Measurements from ENCODE around the gene CALML4. TPM values are rescaled to one million over a fixed set of nuclear protein-coding genes. Genes with fewer than 3 reads are reported as not detected.

CALML4 gene
- 0.77 and 1.6 TPM in 2 replicates for polyA plus RNA-seq (2011; rRNA removed)
- 0.51 and 0.74 TPM in 2 replicates for polyA minus RNA-seq (2011; rRNA and poly(A)+ RNA removed)

- POLR2A ChIA-PET = no interaction called here
Measured at GRCh38 chr15:68204776-68205557, at the start of gene CALML4. Gene CALML4 (minus strand): TSS chr15:68205332. CDS start chr15:68205247, 85 bp downstream.

GRCh38 chr15:68252925-68253534, 47.9 kb upstream of the CALML4 start:
- no peaks in the 10 kb centered on the region for H3K9me3 ChIP-seq (ENCODE audit: control insufficient read depth, insufficient read depth, low read length)
- peaks cover 2% of the 10 kb centered on the region for H3K27me3 ChIP-seq (ENCODE audit: control insufficient read depth, insufficient read depth, low read length)
- no peak overlapping the region for H3K27ac ChIP-seq (ENCODE audit: low read depth, low read length)
- peak; percentile 89 for TF ChIP-seq CTCF (IDR thresholded peaks at IDR 0.05; ENCODE audit: low read depth, low read length)
- CTCF ChIA-PET = interaction anchor here (0.5 to 3.1 kb wide), 39 partner anchors 9 to 672 kb away, joined by 3 to 48 read pairs (median 4); partner anchors contain the start of gene FEM1B
- no peak overlapping the region for H3K4me3 ChIP-seq (ENCODE audit: low read depth, low read length)
- peak; percentile 66 for DNase-seq (ENCODE audit: low read depth, low spot score)
- POLR2A ChIA-PET = interaction anchor here (1.5 to 1.6 kb wide), 2 partner anchors 25 to 54 kb away, joined by 5 to 11 read pairs; partner anchors contain the start of gene FEM1B

More at GRCh38 chr15:68204776-68205557, at the start of gene CALML4:
- Histone ChIP-seq H3K4me3 (ENCODE audit: low read depth, low read length) (no peak within 1 kb of the TSS), H3K27ac (ENCODE audit: low read depth, low read length) (no peak within 1 kb of the TSS), H3K27me3 (ENCODE audit: control insufficient read depth, insufficient read depth, low read length) (no peaks in the 10 kb centered on the region), H3K9me3 (ENCODE audit: control insufficient read depth, insufficient read depth, low read length) (no peaks in the 10 kb centered on the region; the same call in 1 of the 2 replicates)
- DNase-seq (ENCODE audit: low read depth, low spot score) = no peak
- CTCF ChIA-PET = no interaction called here
- no peak for TF ChIP-seq CTCF (IDR thresholded peaks at IDR 0.05; ENCODE audit: low read depth, low read length)

GRCh38 chr15:68249058-68249713, 44.1 kb upstream of the CALML4 start:
- peaks cover 3% of the 10 kb centered on the region; the same call in 1 of the 2 replicates for H3K9me3 ChIP-seq (ENCODE audit: control insufficient read depth, insufficient read depth, low read length)
- POLR2A ChIA-PET = no interaction called here
- CTCF ChIA-PET = interaction anchor here (0.7 to 2.1 kb wide), 3 partner anchors 15 to 57 kb away, joined by 3 to 9 read pairs (median 3); no protein-coding TSS in a partner anchor
- H3K27me3 ChIP-seq (ENCODE audit: control insufficient read depth, insufficient read depth, low read length) = no peaks in the 10 kb centered on the region
- no peak for TF ChIP-seq CTCF (IDR thresholded peaks at IDR 0.05; ENCODE audit: low read depth, low read length)
- no peak overlapping the region for H3K4me3 ChIP-seq (ENCODE audit: low read depth, low read length)
- no peak for DNase-seq (ENCODE audit: low read depth, low spot score)
- H3K27ac ChIP-seq (ENCODE audit: low read depth, low read length) = no peak overlapping the region

- POLR2A ChIA-PET = no interaction called here
- H3K9me3 ChIP-seq (ENCODE audit: control insufficient read depth, insufficient read depth, low read length) = peaks cover 3% of the 10 kb centered on the region; the same call in 1 of the 2 replicates
- no peaks in the 10 kb centered on the region for H3K27me3 ChIP-seq (ENCODE audit: control insufficient read depth, insufficient read depth, low read length)
- TF ChIP-seq CTCF (IDR thresholded peaks at IDR 0.05; ENCODE audit: low read depth, low read length) = no peak
- no peak for DNase-seq (ENCODE audit: low read depth, low spot score)
- no peak overlapping the region for H3K27ac ChIP-seq (ENCODE audit: low read depth, low read length)
- no peak overlapping the region for H3K4me3 ChIP-seq (ENCODE audit: low read depth, low read length)
- CTCF ChIA-PET = interaction anchor here (1.2 to 5.3 kb wide), 2 partner anchors 9 to 62 kb away, joined by 4 to 29 read pairs; no protein-coding TSS in a partner anchor
Measured at GRCh38 chr15:68244235-68244634, 39.1 kb upstream of the CALML4 start.
